GM12878 (cell line): ENCODE measurements around the gene LARGE1.

Experiments
- BCLAF1 ChIP-seq: fragments of 450-650 bp; IDR thresholded peaks from 2 replicates; pipeline ENCODE4 v1.6.1; 2017; ENCODE audit warnings: antibody characterized with exemption, mild to moderate bottlenecking, moderate library complexity
- CHD1 ChIP-seq: IDR thresholded peaks from 2 replicates; pipeline ENCODE4 v1.6.1; 2012; ENCODE audit warnings: low read depth, low read length, improper control_type of control experiment
- CTCF ChIP-seq, 3 experiments: IDR thresholded peaks in 2 of 3; conservative IDR thresholded peaks in 1 of 3; 2 replicates each; pipeline ENCODE4 v1.5.1; 2011; ENCODE audit warnings: low read depth in 3 of 3, low read length in 3 of 3, mild to moderate bottlenecking in 3 of 3, control low read depth in 2 of 3, moderate library complexity in 2 of 3, inconsistent platforms in 1 of 3, mixed read lengths in 1 of 3; ENCODE audit not compliant: control insufficient read depth in 2 of 3, insufficient read depth in 1 of 3; ENCODE audit errors: extremely low read depth in 1 of 3
- DPF2 ChIP-seq: fragments of 450-650 bp; IDR thresholded peaks from 2 replicates; pipeline ENCODE4 v1.6.1; 2017; ENCODE audit warnings: mild to moderate bottlenecking
- ETV6 ChIP-seq, 2 experiments: fragments of 450-650 bp in 1 of 2; IDR thresholded peaks in 1 of 2; conservative IDR thresholded peaks in 1 of 2; 2 replicates each; pipeline ENCODE4 v1.6.1; 2014; ENCODE audit warnings: antibody characterized with exemption in 1 of 2, borderline replicate concordance in 1 of 2, low read depth in 1 of 2, mild to moderate bottlenecking in 1 of 2, moderate library complexity in 1 of 2
- EZH2 ChIP-seq: IDR thresholded peaks from 2 replicates; pipeline ENCODE4 v1.6.1; 2012; ENCODE audit warnings: low read depth, mild to moderate bottlenecking, control low read depth, inconsistent platforms, low read length, borderline replicate concordance; ENCODE audit not compliant: control insufficient read depth
- GABPA ChIP-seq: IDR thresholded peaks from 2 replicates; pipeline ENCODE4 v1.6.1; 2014; ENCODE audit warnings: antibody characterized with exemption, low read depth, mild to moderate bottlenecking, inconsistent platforms
- KAT2A ChIP-seq: conservative IDR thresholded peaks from 2 replicates; pipeline ENCODE4 v1.6.1; 2011; ENCODE audit warnings: low read depth, low read length; ENCODE audit not compliant: control insufficient read depth
- MAX ChIP-seq: IDR thresholded peaks from 2 replicates; pipeline ENCODE4 v1.6.1; 2012; ENCODE audit warnings: low read depth, low read length, improper control_type of control experiment
- NFXL1 ChIP-seq: fragments of 450-650 bp; IDR thresholded peaks from 2 replicates; pipeline ENCODE4 v1.6.1; 2017; ENCODE audit warnings: antibody characterized with exemption, mild to moderate bottlenecking, borderline replicate concordance
- POLR2A ChIP-seq: IDR thresholded peaks from 2 replicates; pipeline ENCODE4 v1.6.1; 2011; ENCODE audit warnings: low read depth, mild to moderate bottlenecking, low read length
- SKIL ChIP-seq: fragments of 450-650 bp; IDR thresholded peaks from 2 replicates; pipeline ENCODE4 v1.6.1; 2017; ENCODE audit warnings: mild to moderate bottlenecking, low read depth, inconsistent platforms; ENCODE audit not compliant: poor library complexity, severe bottlenecking
- SP1 ChIP-seq: IDR thresholded peaks from one replicate; pipeline ENCODE4 v1.6.1; 2011; ENCODE audit warnings: low read depth, low read length

- TF ChIP-seq CTCF (IDR thresholded peaks at IDR 0.05 in 2 of 3, conservative IDR thresholded peaks at IDR 0.05 in 1 of 3; ENCODE audit: control insufficient read depth in 2 of 3, extremely low read depth in 1 of 3, insufficient read depth in 1 of 3, low read depth in 3 of 3, low read length in 3 of 3) = no peak
- TF ChIP-seq CHD1 = no peak
- no peak for TF ChIP-seq SKIL
- no peak for TF ChIP-seq BCLAF1
- no peak for TF ChIP-seq EZH2
- no peak for TF ChIP-seq NFXL1
- TF ChIP-seq SP1 = no peak
- no peak for TF ChIP-seq POLR2A
- no peak for TF ChIP-seq DPF2
- no peak for TF ChIP-seq MAX
- TF ChIP-seq ETV6 (conservative IDR thresholded peaks at IDR 0.05 in 1 of 2, IDR thresholded peaks at IDR 0.05 in 1 of 2; ENCODE audit: borderline replicate concordance in 1 of 2, low read depth in 1 of 2) = no peak
- no peak for TF ChIP-seq GABPA
- no peak for TF ChIP-seq KAT2A
Observed at GRCh38 chr22:33898121-33898520, 22.2 kb downstream of the LARGE1 start.
